Activated T-helper 17 cell treated with anti-CD3 and anti-CD28 coated beads, Interleukin-2, amount 50 U/mL, for 72 hours (primary cell): ENCODE measurements around the gene MPHOSPH9. TPM values are rescaled to one million over a fixed set of nuclear protein-coding genes. Genes with fewer than 3 reads are reported as not detected.

Source experiments
- ATAC-seq: fragments of 150-1000 bp; cut with Tn5 transposase; replicated peaks from 2 replicates; pipeline ENCODE4 v1.10.0; 2021; ENCODE audit warnings: mild to moderate bottlenecking, moderate library complexity
- H3K27ac Mint-ChIP-seq: one replicate; pipeline ENCODE4 v1.8.0; 2022; ENCODE audit warnings: mixed read lengths
- H3K27me3 Mint-ChIP-seq: one replicate; pipeline ENCODE4 v1.8.0; 2022; ENCODE audit warnings: mixed read lengths
- H3K36me3 Mint-ChIP-seq: one replicate; pipeline ENCODE4 v1.8.0; 2022; ENCODE audit warnings: low read depth, mild to moderate bottlenecking, mixed read lengths
- H3K4me1 Mint-ChIP-seq: one replicate; pipeline ENCODE4 v1.8.0; 2022; ENCODE audit warnings: mixed read lengths
- H3K4me3 Mint-ChIP-seq: one replicate; pipeline ENCODE4 v1.8.0; 2022; ENCODE audit warnings: mild to moderate bottlenecking, mixed read lengths
- H3K9me3 Mint-ChIP-seq: one replicate; pipeline ENCODE4 v1.8.0; 2022; ENCODE audit warnings: mixed read lengths
- total RNA-seq, 2 donors: library from RNA; stranded (reverse); gene quantifications; one replicate each; pipeline ENCODE4 v1.2.3, GENCODE V29; 2022

MPHOSPH9 gene
- total RNA-seq, 2 donors from 2014 or later = 72.3 to 77.1 TPM

DNA sequence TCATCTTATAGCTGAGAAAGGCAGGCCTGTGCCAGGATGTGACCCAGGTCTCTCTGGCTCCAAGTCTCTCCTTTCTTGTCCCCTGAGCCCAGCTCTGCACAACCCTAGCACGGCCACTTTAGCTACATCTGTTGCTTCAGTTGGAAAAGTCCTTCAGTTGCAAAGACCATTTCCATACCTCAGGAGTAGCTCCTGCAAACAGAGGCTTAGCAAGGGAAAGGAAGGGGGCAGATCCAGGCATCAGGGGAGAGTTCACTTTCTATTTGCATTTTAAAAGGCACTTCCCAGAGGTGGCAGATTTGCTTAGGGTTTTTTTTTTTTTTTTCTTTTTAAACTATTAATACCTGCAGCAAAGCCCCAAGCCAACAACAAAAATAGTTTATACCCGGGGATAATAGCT is 79.0 kb downstream of the MPHOSPH9 start:
- Mint-ChIP-seq H3K4me1 (peaks cover 11% of the 10 kb centered on the region), H3K27ac (no peak overlapping the region), H3K4me3 (no peak overlapping the region), H3K27me3 (no peaks in the 10 kb centered on the region), H3K36me3 (peaks cover 6% of the 10 kb centered on the region), H3K9me3 (no peaks in the 10 kb centered on the region)
- no peak for ATAC-seq

DNA sequence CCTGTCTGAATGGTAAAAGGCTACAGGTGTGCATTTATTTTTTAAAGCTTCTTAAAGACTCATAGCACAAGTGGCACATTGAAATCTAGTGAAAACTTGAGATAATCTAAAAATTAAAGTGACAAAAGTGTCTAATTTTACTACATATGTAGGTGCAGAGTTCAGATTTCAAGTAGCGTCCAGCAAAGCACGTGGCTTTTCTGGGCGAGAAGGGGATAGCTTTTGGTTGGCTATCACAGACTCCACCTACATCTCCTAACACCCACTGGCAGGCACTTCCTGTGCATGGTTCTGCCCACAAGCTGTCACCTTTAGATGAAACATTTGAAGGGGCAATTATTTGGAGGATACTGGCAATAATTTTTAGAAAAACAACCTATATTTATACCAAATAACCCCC is 80.1 kb downstream of the MPHOSPH9 start:
- Mint-ChIP-seq H3K4me3 (no peak overlapping the region), H3K27me3 (no peaks in the 10 kb centered on the region), H3K4me1 (peaks cover 14% of the 10 kb centered on the region), H3K9me3 (no peaks in the 10 kb centered on the region), H3K36me3 (peaks cover 6% of the 10 kb centered on the region), H3K27ac (no peak overlapping the region)
- ATAC-seq = no peak

DNA sequence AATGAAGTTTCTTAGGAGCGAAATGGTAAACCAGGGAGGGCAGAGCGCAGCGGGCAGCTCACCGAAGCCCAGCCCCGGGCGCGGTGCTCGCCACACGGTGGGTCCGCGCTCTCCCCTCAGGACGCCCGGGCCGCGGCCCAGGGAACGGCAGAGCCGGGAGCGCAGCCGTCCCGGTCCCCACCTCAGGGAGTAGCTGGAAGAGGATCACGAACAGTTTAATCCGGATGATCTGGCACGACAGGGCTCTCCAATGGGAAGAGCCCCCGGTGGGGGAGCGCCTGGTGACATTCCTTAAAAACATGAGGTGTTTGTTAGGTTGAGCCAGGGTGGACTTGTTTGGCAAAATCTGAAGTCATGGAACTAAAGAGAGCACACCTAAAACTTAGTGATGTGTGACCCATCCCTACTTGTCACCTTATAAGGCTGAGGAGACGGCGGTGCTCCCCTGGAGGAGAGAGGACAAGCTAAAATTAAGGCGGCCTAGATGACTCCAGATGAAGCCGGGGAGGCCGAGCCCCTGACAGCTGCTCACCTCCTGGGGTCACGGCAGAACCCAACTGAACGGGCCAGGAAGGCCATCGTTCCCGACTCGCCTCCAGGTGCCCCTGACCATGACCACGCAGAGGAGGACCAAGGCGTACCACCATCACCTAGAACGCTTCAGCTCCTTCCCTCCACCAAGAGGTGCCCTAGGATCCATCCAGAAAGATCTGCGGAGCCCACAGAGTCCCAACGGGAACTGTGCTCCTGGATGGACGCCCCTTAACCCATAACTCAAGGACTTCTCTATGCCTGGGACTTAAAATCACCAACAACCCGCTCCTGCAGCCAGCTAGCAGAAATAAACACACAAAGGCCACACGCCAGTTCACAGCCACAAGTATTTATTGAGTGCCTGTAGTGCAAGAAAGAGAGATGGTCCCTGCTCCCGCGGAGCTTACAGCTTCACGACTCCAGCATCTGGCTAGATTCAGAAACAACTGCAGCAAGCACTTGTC is 81.2 kb downstream of the MPHOSPH9 start:
- Mint-ChIP-seq H3K36me3 (peaks cover 2% of the 10 kb centered on the region), H3K4me1 (peaks cover 14% of the 10 kb centered on the region), H3K4me3 (peak overlapping the region; percentile 66), H3K27ac (no peak overlapping the region), H3K9me3 (no peaks in the 10 kb centered on the region), H3K27me3 (no peaks in the 10 kb centered on the region)
- no peak for ATAC-seq

DNA sequence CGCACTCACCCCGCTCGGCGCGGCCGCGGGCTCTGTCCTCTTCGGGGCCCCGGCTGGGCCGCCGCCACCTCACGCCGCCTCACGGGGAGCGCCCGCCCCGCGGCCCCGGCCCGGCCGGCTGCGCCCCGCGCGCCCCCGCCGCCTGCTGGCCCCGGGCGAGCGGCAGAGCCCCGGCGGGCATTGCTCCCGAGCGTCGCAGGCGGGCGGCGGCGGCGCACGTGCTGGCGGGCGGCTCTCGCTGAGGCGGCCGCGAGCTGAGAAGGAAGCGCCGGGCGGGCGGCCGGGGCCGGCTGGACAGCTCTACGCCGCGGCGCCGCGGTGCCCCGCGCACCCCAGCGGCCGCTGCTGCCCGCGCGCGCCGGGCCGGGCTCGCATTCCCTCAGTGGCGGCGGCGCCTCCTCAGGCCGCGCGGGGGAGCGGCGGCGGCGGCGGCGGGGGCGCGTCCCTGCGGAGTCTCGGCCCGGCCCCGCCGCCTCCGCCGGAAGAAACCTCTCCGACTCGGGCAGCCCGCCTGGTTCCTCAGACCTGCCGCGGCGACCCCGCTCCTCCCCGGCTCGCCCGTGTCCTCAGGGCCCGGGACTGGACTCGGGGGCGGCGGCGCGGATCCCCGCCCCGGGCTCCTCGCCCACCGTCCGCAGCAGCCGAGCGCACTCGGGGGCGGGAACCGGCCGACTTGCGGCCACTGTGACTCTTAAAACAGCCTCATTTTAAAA is 82.0 kb downstream of the MPHOSPH9 start, which contains the start of gene PITPNM2:
PITPNM2 (minus strand) TSS at position 347 of the 713 bp plus-strand sequence. CDS start 116,500 bp downstream, outside the sequence.
- no peaks in the 10 kb centered on the region for H3K27me3 Mint-ChIP-seq
- peak within 1 kb of the TSS; percentile 73 for H3K4me3 Mint-ChIP-seq
- H3K4me1 Mint-ChIP-seq = peaks cover 14% of the 10 kb centered on the region
- no peaks in the 10 kb centered on the region for H3K36me3 Mint-ChIP-seq
- H3K9me3 Mint-ChIP-seq = no peaks in the 10 kb centered on the region
- peak; percentile 88 for ATAC-seq
- H3K27ac Mint-ChIP-seq = peak within 1 kb of the TSS; percentile 18

DNA sequence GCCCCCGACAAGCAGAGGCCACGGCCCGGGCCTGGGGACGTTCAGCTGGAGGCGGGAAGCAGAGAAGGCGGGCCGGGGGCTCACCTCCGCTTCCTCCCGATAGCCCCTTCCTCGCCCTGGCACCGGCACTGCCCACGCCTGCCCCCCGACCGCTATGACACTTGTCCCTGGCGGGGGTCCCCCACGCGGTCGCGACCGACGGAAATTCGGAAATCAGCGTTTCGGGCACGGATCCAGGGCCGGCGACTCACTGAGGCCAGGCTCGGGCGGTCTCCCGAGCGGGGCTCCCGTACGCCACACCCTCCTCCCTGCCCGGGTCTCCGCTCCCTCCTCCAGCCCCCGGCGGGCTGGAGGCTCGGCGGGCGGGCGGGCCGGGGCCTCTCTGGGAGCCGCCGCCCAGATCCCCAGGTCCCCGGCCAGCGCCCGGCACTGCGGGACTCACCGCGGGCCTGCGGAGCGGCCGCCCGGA is 82.6 kb downstream of the MPHOSPH9 start:
- Mint-ChIP-seq H3K27ac (peak overlapping the region; percentile 18), H3K4me3 (peak overlapping the region; percentile 73), H3K4me1 (peaks cover 14% of the 10 kb centered on the region), H3K27me3 (no peaks in the 10 kb centered on the region), H3K9me3 (no peaks in the 10 kb centered on the region), H3K36me3 (no peaks in the 10 kb centered on the region)
- peak; percentile 44 for ATAC-seq

DNA sequence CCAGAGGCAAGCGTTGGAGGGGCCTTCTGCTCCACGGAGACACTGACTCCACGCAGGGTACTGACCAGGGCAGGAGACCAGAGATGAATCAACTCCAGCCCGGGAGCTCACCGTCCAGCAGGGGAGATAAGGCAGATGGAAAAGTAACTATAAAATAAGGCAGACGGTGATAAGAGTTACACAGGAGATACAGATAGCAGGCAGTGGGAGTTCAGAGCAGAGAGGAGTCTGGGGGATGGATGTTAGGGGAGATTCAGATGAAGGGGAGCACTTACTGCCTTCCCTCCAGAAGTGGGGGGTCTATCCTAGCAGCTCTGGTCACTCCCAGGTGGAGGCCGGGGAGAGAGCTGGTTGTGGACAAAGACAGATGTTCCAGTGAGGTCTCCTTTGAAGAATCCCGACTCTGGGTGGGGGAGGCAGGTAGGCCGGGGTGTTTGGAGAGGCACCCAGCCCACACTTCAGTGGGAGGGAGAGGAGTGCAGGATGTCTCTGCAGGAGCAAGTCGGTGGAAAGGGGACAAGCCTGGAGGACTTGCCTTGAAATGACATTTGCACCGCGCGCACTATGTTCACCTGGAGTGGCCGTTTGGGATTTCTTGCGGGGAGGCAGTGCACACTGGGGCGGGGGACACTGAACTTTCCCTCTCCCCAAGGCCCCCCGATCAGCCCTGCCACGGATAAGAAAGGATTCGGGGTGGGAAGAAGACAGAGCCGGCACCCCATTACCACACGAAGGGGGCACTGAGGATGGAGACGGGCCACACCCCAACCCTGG is 83.3 kb downstream of the MPHOSPH9 start:
- Mint-ChIP-seq H3K27me3 (no peaks in the 10 kb centered on the region), H3K27ac (peak overlapping the region; percentile 18), H3K36me3 (no peaks in the 10 kb centered on the region), H3K9me3 (no peaks in the 10 kb centered on the region), H3K4me1 (peaks cover 14% of the 10 kb centered on the region), H3K4me3 (peak overlapping the region; percentile 73)
- no peak for ATAC-seq

DNA sequence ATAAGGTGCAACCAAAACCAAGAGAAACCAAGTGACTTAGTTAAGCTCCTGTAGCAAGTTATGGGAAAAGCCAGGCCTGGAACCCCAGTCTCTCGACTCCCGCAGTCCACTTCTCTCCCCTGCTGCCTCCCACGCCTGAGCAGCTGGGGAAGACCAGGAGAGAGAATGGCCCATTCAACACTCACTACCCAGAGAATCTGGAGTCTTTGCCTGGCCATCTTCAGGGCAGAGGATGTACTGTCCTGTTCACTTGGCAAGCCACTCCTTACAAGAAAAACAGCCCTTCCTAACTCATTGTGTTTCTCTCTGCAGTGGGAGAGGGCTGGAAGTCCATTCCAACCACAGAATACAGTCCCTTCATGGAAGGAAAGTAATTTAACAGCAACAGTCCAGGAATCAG is 83.9 kb downstream of the MPHOSPH9 start:
- Mint-ChIP-seq H3K27me3 (no peaks in the 10 kb centered on the region), H3K27ac (peak overlapping the region; percentile 18), H3K36me3 (no peaks in the 10 kb centered on the region), H3K4me3 (peak overlapping the region; percentile 73), H3K4me1 (peaks cover 14% of the 10 kb centered on the region), H3K9me3 (no peaks in the 10 kb centered on the region)
- no peak for ATAC-seq

DNA sequence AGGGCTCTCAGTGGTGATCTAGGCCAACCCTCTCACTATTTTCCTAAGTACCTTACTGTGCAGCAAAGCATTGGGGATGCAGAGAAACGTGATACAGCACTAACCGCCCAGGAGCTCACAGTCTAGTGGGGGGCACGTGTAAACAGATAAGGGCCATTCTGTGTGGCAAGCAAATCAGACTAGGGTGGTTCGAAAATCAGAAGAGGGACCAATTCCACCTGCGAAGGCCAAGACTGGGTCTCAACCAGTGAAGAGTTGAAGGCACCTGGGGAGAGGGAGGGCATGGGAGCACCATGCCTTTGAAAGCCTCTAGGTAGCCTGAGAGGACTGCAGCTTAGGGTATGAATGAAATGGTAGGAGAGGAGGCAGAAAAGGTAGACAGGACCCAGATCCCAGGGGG is 84.3 kb downstream of the MPHOSPH9 start:
- Mint-ChIP-seq H3K4me1 (peaks cover 14% of the 10 kb centered on the region), H3K27me3 (no peaks in the 10 kb centered on the region), H3K4me3 (no peak overlapping the region), H3K27ac (no peak overlapping the region), H3K9me3 (no peaks in the 10 kb centered on the region), H3K36me3 (no peaks in the 10 kb centered on the region)
- ATAC-seq = no peak

DNA sequence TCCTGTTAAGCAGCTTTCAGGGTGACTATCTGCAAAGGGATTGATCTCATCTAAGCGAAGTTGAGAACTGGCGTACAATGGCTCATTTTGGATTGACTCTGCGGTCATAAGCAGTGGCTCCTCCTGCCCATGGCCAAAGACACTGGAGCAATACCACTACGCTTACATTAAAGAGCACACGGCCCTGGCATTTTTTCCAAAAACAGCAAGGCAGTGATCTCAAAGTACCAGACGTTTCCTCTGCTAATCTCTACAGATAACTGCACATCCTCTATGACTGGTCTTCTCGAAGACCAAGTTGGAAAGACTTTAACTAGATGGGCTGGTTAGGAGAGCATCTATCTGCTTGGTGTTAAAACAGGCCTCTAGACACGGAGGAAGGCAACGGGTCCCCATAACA is 84.7 kb downstream of the MPHOSPH9 start:
- ATAC-seq = no peak
- no peaks in the 10 kb centered on the region for H3K9me3 Mint-ChIP-seq
- no peaks in the 10 kb centered on the region for H3K36me3 Mint-ChIP-seq
- no peaks in the 10 kb centered on the region for H3K27me3 Mint-ChIP-seq
- H3K4me1 Mint-ChIP-seq = peaks cover 14% of the 10 kb centered on the region
- no peak overlapping the region for H3K4me3 Mint-ChIP-seq
- H3K27ac Mint-ChIP-seq = no peak overlapping the region

DNA sequence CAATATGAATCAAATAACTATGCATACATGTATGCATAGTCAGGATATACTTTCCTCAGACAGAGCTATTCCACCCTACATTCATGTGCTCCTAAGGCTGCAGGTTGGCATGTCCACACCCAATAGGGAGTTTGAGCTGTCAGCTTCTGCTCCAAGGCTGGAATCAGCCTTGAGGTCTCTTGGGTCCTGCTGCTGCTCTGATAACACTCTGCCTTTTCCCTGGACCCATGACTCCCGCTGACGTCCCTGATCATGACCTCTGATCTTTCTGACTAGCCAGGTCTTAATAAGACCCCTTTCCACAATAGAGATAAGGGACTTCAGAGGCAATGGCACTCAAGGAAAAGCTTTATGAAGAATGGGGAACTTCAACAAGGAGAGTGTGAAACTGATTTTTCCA is 87.7 kb downstream of the MPHOSPH9 start:
- no peaks in the 10 kb centered on the region for H3K36me3 Mint-ChIP-seq
- H3K9me3 Mint-ChIP-seq = no peaks in the 10 kb centered on the region
- ATAC-seq = no peak
- no peaks in the 10 kb centered on the region for H3K27me3 Mint-ChIP-seq
- no peak overlapping the region for H3K4me3 Mint-ChIP-seq
- H3K27ac Mint-ChIP-seq = no peak overlapping the region
- peaks cover 14% of the 10 kb centered on the region for H3K4me1 Mint-ChIP-seq

DNA sequence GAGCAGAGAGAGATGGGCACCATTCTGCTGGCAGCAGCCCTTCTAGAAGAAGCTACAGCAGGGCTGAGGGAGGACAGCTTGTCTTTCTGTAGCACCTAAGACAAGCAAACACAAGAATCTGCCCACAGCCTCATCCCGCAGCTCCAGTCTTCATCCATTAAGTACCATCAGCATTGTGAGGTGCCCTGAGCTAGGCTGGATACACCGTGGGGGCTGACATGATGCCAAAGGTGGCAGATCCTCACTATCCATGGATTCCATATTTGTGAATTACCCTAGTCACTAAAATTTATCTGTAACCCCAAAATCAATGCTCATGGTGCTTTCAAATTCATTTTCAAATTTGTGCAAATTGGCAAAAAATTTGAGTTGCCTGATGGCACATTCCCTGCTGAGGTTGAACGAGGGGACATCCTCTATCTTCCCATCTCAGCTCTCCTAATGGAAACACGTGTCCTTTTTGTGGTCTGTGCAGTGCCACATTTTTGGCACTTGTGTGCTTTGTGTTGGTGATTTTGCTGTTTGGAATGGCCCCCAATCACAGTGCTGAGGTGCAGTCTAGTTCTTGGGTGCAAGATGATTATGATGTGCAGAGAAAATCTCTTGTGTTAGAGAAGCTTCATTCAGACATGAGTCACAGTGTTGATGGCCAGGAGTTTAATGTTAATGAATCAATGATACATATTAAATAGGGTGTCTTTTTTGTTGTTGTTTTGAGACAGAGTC is 89.0 kb downstream of the MPHOSPH9 start:
- Mint-ChIP-seq H3K9me3 (no peaks in the 10 kb centered on the region), H3K4me1 (peaks cover 4% of the 10 kb centered on the region), H3K27me3 (no peaks in the 10 kb centered on the region), H3K4me3 (no peak overlapping the region), H3K36me3 (no peaks in the 10 kb centered on the region), H3K27ac (no peak overlapping the region)
- no peak for ATAC-seq

DNA sequence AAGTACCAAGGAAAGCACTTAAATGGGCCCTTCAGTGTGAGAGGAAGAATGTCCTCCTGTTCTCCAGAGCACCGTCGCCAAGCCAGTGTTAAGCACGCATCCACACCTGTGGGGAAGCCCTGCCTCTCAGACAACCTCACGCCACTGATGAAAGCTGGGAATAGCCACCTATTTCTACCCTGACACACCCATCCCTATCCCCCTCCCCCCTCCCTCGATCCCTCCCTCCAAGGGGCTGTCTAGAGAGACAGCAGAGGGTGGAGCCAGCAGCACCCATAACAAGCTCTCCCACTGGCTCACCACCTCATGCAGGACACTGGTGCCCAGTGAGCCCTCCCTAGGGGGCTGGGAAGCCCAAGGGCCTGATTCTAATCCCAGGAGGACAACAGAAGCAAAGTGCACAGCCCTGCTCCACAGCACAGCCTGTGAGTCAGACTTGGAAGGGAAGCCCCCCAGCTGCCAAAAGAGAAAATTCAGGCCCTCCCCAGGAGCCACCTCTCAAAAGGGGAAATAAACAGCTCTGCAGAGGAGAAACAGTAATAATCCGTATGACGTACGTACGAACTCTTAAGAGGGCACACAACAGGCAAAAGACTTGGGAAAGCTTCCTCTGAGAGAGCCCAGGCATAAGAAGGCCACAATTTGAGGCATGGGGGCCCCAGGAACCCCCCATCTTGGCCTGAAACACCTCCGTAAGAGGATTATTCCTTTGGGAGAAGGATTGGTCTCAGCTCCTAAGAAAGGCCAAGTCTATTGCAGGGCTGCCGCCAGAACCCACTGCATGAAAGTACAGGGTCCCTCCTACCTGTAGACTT is 89.8 kb downstream of the MPHOSPH9 start:
- no peak overlapping the region for H3K4me3 Mint-ChIP-seq
- no peak overlapping the region for H3K27ac Mint-ChIP-seq
- no peaks in the 10 kb centered on the region for H3K36me3 Mint-ChIP-seq
- ATAC-seq = no peak
- H3K9me3 Mint-ChIP-seq = no peaks in the 10 kb centered on the region
- H3K27me3 Mint-ChIP-seq = no peaks in the 10 kb centered on the region
- no peaks in the 10 kb centered on the region for H3K4me1 Mint-ChIP-seq

DNA sequence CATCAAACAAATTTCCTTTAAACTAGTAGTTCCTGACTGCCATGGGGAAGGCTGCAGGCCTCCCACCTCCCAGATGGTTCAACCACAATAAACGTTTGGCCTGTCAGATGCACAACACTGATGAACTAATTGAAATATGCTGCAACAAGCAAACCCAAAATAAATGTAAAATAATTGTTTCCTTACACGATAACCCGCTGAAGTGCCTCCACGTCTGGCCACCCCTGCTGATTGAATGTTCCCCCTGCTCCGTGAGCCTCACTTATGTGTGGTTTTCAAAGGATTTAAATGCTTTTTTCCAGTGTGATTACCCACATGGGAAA is 90.5 kb downstream of the MPHOSPH9 start:
- H3K27ac Mint-ChIP-seq = no peak overlapping the region
- no peak overlapping the region for H3K4me3 Mint-ChIP-seq
- no peaks in the 10 kb centered on the region for H3K27me3 Mint-ChIP-seq
- no peaks in the 10 kb centered on the region for H3K36me3 Mint-ChIP-seq
- ATAC-seq = no peak
- H3K9me3 Mint-ChIP-seq = no peaks in the 10 kb centered on the region
- H3K4me1 Mint-ChIP-seq = no peaks in the 10 kb centered on the region
